HT-29 (cell line): Measurements from ENCODE around the gene CDH22. TPM values are rescaled to one million over a fixed set of nuclear protein-coding genes. Genes with fewer than 3 reads are reported as not detected.

Source experiments
- DNase-seq: peaks from one replicate; pipeline ENCODE4 v3.0.0-alpha.2; 2015; ENCODE audit warnings: low spot score
- total RNA-seq: library from RNA; depleted of rRNA; stranded (reverse); fragments of >200 nt; shearing (Covaris generic); gene quantifications from 2 replicates; pipeline ENCODE4 v1.2.3, GENCODE V29; 2014

The CDH22 gene
- total RNA-seq, 1 experiment from 2014 or later, result not detected

DNA sequence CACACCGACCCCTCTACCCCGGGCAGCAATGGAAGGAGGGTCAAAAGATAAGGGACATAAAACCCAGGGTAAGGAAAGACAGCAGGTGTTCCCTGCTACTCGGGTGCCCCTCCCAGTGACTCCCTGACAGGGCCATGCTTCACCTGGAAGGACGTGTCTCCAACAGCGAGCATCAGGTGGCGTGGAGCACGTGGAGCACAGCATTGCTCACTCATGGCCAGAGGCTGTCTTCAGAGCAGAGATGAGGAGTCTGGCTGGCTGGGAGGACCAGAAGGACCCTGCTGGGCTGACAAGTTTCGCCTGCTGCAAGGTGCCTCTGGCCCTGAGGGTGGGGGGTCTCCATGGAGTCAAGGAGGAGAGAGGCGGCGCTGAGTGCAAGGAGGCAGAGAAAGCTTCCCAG is 15.3 kb upstream of the CDH22 start:
- DNase-seq, result no peak

DNA sequence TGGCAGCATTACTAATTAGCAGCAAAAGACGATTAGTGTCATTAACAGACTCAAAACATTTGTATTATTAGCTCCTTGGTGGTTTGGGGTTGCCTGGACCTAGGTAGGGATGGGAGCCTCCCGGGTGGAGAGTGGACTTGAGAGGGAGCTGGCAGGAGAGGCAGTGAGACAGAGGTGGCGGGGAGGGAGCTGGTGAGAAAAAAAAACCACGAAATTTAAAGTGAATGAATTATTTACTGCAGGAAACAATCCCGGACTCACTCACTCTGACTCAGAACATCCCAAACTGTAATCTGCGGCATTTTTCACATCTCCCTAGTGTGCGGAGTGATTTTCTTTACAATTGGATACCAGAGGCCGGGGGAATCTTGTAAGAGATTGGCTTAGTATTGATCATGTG is 14.3 kb upstream of the CDH22 start:
- no peak for DNase-seq

DNA sequence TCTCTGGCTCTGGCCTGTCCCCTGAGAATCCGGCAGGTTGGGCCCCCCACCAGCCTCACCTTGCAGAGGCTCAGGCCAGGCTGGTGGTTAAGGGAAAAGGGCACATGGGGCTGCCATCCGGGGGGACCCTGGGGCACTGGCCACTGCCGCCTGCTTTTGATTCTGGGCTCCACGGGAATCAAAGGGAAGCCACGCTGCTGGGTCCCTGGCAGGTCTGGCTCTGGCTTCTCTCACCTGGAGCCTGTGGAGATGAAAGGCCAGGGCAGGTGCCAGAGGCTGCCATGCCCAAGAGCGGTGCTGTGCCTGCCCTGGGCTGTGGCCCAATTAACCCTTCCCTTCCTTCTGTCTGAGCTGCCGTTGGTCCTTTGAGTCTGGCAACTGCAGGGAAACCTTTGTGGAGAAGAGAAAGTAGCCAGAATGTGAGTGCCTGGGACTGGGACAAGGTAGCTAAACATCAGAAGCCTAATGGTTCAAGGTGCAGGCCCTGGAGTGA is 9.4 kb upstream of the CDH22 start:
- no peak for DNase-seq

DNA sequence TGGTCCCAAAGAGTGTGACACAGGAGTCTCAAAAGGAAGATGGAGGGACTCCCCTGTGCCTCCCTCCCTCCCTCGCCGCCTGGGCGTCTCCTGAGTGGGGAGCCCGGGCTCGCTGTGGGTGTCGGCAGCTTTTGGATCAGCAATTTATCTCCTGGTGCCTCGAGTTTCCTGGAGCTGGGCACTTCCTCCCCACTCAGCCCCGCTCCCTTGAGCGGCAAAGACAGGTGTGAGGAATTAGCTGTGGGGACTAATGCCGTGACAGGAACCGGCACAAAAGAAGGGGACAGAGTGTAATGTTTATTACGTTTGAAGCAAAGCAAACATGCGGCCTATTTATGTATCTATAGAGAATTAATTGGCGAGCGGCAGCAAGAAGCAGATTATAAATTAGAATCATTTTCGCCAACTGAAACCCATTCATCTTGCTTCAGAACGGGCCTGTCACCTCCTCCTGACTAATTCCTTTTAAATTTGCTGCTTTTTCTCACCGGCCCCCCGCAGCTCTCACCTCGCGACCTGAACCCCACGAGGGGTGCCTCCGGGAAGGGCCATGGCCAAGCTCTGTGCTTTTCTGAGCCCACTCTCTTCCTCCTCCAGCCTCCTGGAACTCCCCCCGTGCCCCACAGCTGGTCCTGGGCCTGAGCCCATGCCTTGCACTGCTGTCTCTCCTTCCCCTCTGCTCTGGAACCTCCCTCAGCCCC is 8.8 kb upstream of the CDH22 start:
- DNase-seq, result no peak

DNA sequence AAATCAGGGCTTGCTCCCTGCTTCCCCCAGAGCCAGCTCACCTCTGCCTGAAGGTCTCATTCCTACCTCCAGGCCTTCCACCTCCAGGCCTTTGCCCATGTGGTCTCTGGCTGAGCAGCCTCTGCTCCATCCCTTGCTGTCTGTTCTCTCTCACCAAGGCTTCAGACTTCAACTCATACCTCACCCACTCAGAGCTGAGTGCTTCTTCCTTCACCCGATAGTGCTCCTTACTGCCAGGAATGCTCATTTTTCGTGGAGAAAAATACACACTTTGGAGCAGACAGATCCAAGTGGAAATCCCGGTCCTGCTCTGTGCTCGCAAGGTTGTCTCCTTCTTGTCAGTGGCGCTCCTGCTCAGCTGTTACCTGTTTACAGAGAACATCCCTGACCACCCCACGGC is 7.0 kb upstream of the CDH22 start:
- DNase-seq, result no peak

DNA sequence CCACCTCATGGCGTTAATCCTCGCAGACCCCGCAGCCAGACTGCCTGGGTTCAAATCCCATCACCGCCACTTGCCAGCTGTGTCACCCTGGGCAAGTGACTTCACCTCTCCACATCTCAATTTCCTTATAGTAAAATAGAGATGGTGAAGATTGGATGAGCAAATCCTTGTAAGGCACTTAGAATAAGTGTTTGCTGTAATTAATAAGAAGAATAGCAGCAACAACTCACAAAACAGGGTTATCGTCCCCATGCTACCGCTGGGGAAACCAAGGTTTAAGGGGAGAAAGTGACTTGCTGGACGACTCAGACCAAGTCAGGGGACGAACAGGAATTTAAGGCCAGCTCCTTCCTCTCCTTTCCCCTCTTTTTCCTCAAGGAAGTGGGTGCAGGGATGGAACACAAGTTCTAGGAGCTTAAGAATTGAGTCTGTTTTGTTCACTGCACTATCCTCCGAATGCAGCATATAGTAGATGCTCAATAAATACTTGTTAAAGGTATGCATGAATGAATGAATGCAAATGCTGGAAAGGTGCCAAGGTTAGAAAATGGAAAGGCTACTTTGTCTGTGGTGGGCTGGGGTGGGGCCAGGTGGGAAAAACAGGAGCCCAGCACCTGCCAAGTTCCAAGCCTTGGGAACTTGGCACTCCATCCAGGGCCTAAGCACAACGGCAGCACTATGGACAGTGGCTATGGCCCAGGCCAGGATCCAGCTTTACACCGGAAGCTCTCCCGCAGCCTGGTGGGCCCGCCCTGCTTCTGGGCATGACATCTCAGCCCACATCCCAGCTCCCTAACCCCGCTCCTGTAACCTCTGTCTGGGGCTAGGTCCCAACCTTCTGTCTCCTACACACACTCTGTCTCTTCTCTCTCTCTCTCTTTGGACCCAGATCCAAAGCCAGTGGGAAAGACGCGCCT is 4.9 kb upstream of the CDH22 start:
- no peak for DNase-seq

DNA sequence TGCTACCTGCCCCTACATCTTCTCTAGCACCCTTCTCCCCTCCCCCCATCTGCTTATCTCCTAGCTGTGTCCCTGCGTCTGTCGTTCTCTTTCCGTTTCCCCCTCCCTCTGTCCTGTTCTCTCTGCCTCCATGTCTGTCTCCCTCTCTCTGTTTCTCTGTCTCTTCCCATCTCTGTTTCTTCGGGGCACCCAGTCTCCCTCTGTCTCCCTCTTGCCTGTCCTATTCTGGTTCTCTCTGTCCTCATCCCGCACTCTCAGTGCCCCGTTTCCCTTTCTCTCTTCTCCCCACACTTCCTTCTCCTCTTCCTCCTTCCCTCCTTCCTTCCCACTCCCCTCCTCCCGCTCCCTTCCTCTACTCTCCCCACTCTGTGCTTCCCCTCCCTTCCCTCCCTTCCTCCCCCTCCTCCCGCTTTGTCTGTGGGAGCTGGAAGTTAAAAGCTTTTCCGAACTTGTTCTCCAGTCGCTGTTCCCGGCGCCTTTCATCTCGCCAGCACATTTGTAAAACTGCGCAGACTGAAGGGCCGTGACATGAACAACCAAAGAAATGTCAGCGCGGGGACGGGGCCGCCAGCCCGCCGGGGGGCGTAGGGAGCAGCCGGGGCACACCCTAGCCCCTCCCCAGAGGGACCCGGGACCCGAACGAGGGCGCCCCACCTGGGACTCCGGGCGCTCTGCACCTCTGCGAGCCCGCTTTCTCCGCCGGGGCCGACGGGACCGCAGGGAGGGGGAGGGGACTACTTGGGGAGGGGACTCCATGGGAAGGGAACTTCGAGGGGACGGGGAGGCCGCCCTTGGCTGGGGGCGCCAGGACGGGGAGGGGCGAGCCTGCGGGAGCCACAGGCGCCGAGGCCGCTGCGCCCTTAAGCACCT is 4.0 kb upstream of the CDH22 start:
- DNase-seq, result no peak

DNA sequence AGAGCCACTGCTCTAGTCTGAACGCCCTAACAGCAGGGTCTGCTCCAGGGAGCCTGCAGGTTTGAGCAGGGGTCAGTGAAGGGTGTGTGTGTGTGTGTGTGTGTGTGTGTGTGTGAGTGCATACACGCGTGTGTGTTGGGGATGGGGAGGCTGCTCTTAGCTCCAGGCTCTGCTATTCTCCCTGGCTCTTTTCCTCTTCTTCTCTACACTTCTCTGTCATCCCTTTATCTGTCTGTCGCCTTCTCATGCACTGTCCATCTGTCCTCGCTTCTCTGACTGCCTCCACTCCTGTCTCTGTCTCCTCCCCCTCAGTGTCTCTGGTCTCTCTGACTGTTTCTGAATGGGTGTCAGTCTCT is 3.4 kb upstream of the CDH22 start:
- no peak for DNase-seq

DNA sequence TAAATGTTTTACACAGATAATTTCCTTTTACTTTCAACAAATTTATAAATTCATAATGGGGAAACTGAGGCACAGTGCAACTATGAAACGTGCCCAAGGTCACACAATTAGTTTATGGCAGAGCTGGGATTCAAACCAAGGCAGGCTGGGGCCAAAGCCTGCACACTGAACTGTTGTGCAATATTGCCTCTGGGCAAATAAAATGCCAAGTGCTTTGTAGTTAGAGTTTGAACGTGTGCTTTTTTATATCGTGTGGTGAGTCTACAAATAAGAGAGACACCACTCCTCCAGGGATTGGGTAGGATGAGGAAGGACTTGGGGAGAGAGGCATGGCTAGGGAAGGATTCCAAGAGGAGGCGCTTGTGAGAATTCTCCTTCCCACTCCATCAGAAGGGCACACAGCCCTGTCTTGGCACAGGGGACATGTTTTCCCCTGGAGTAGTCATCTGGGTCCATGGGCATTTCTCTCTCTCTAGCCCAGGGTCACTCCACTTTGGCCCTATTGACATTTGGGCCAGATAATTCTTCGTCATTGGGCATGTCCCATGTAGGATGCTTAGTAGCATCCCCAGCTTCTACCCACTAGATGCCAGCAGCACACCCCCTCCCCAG is 2.8 kb upstream of the CDH22 start:
- DNase-seq, result no peak

DNA sequence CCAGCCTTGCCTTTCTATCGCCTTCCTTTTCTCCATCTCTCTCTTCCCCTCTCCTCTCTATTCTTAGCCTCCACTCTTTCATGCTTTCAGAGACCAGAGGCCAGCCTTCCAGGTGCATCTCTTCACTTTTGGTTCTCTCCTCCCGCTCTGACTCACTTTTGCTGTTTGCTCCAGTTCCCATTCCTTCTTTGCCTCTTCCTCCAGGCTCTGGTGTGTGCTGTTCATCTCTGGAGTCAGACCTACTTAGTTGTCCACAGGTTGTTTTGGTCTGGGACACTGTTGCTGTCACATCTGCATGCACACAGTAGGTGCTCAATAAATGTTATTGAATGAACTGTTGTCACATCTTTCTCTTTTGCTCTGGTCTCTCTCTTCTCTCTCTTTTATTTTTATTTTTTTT is 1.6 kb upstream of the CDH22 start:
- DNase-seq, result no peak

DNA sequence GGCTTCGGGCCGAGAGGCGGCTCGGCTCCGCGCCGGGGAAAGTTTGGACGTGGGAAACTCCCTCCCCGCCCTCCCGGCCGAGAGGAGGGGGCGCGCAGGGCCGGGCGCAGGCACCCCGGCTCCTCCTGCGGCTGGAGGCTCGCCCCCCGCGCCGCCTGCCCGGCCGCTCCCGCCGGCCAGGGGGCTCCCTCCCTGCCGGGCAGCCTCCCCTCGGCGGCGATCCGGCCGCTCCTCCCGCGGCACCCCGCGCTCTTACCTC is 370 bp downstream of the CDH22 start:
- DNase-seq, result no peak

DNA sequence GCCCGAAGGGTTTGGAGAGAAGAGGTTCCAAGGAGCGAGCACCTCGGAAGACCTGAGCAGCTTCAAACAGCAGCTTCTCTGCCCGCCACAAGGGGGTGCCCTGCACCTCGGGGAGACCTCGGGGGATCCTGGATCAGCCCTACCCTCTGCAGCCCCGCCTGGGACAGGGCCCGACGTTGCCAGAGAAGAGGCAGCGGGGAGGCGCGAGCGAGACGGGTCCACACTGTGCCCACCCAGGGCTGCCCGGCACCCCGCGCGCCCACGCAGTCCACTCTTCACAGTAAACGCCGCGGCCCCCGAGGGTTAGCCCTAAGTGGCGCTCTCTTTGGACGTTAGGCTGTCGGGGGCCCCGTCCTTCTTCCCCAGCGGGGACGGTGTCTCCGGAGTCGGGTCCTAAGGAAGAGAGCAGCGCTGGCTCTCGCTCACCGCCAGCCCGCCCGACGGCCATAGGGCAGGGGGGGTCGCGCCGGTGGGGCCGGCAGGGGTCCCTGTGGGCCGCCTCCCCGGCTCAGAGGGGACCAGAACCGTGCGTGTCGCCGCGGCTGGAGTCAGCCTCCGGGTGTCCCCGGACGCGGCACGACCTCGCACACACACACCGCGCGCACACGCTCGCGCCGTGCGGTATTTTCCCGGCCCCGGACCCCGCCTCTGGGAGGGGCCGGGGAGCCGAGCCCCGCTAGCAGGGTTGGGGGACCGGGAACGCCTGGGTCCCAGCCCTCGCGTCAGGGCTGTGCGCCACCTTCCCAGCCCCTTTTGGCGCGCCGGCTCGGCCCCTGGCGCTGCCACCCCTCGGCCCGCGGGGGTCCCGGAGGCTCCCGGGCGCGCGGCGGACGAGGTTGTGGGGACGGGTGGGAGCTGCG is 929 bp downstream of the CDH22 start:
- peak; percentile 66 for DNase-seq

DNA sequence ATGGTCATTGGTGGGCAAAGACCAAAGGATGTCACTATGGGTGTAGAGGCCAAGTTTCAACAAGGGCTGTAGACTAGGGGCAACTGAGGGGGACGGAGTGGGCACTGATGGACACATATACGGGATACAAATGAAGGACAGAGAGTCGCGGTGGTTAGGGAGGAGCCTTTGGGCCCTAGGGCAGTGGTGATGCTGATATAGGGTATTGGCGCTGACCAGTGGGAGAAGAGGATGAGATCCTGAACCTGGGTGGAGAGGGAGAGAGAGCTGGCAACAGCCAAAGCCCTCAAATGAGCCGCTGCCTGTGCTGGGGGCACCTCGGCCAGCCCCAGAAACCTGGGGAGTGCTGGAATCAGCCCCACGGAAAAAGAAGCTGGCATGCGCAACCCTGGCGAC is 1.6 kb downstream of the CDH22 start:
- no peak for DNase-seq

DNA sequence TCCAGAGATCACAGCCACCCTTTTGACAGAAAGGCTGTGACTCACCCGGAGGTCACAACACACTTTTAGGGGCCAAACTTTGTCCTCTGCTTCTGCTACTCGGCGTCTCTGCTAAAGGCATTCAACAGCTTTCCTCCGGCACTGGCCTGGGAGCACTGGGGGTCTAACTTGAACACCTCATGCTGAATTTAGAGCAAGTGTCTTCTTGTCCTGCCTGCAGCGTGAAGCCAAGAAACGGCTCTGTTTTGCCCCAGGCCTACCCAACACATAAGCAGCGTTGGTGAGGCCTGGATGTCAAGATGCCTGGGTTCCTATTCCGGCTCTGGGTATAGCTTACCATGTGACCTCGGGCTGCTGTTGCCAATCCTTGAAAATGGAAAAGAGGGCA is 2.3 kb downstream of the CDH22 start:
- DNase-seq, result no peak

DNA sequence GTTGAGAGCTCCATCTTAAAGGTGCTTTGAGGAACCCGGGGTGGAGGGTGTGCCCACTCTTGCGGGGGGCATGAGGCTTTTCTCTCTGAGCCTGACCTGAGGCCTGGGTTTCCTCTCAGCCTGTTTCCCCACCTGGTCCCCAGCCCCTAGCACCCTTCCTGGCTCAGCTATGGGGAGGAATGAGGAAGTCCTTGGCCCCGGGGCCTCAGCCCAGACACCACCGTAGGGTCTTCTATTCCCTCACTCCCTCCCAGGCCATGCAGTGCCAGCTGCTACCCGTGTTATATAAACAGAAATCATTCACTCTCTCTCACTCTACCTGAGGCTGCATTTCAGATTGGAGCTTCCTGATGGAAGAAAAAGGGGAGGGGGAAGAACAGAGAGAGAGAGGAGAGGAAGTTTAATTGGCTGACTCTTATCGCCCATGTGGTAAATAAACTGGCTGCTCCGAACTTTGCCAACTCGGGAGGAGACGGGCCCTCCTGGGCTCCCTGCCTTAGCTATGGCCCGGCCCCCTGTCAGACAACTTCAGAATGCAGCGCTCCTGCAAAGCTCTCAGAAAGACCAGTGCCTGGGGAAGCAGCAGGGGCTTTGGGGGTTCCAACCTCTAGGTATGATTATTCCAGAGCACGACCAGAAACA is 2.8 kb downstream of the CDH22 start:
- no peak for DNase-seq

DNA sequence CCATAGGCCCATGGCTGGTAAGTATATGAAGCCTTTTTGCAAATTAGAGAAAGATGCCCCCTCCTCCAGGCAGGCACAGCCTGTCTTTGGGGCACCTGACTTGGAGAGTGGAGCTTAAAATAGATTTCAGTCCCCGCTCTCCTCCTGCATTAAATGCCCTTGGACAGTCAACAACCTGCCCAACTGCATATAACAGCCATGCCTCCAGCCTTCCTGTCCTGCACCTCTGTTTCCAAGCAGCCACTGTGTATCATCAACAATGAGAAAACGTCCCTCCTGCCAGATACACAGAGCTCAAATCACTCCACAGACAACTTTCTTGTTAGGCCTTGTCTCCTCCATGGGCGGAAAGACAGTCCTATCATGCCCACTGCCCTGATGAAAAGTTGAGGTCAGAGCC is 3.4 kb downstream of the CDH22 start:
- DNase-seq, result no peak

DNA sequence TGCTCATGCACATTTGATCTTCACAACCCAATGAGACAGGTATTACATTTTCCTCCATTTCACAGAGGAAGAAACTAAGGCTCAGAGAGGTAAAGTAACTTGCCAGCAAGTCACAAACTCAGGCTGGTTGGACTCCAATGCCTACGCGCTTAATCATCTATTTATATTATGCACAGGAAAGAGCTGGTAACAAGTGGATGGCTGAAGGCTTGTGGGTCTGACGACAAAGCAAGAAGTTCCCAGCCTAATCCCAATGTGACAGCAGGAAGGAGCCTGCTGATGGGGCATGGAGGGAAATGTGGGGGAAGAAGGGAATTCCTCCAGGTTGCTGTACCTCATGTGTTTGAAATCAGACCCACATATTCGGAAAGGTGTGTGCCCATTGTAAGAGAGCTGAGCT is 3.9 kb downstream of the CDH22 start:
- no peak for DNase-seq

DNA sequence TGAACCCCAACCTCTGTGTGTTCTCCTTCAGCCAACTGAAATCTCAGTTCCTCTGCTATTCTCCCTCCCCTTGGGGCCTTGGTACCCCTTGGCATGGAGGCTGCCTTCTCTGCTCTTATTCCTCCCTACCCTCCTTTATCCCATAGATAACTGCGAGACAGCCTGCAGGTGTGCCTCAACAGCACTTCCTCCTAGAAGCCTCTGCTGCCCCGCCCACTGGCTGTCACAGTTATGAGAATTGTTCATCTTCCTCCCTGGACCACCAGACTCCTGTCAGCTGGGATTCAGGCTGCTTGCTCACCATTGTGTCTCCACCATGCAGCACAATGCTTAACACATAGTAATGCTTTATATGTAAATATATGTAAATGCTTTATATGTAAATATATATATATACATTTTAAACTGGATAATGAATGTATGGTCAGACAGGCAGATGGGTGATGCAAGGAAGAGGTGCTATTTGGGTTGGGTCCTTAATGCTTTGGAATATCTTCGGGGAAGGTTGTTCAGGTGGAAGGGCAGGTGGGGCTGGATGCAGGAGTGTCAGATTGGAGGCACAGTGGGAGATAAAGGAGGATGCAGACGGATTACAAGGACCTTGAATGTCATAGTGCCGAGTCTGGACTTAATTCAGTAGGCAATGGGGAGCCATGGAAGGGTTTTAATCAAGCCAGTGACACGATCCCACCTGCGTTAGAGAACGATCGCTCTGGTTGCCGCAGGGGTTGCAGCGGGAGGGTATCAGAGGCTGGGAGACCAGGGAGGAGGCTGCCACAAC is 4.9 kb downstream of the CDH22 start:
- DNase-seq, result no peak

DNA sequence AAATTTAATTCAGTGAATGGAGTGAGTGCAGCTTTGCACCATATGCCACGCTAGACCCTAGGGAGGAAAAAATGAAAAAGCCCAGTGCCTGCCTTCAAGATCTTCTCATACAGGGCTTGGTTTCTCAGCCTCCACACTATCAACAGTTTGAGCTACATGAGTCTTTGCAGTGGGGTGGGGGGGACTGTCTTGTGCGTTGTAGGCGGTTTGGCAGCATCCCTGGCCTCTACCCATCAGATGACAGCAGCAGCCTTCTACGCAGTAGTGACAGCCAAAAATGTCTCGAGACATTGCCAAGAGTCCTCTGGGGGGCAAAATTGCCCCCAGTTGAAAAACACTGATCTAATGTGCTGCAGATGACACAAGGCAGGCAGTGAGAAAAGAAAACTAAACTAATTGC is 6.2 kb downstream of the CDH22 start:
- DNase-seq, result no peak

DNA sequence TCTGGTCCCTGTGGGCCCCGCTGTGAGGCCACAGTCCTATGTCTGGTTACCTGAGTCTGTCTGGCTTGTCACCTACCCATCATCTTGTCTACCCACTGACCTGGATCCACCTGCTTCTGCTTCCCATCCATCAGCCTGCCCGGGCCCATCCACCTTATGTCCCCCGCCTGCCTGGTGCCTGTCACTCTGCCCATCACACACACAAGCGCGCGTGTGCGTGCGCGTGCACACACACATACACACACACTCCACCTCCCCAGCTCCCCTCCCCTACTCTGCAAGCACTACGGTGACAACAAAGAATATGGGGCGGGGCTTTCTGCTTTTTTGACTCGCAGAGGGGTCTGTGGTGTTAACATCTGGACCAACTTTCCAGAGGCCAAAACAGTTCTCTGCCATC is 8.0 kb downstream of the CDH22 start:
- DNase-seq, result no peak
